H1 (cell line): ENCODE measurements around the gene PLLP. TPM values are rescaled to one million over a fixed set of nuclear protein-coding genes. Genes with fewer than 3 reads are reported as not detected.

Experiments
- ATF3 ChIP-seq: IDR thresholded peaks from 2 replicates; pipeline ENCODE4 v1.6.1; 2011; ENCODE audit warnings: low read depth, mild to moderate bottlenecking, low read length; ENCODE audit not compliant: insufficient read depth
- CBX8 ChIP-seq: fragments of 300-800, 300-1000 bp; sonication (generic); IDR thresholded peaks from 2 replicates; pipeline ENCODE4 v1.7.1; 2016; ENCODE audit warnings: low read depth, low read length, borderline replicate concordance
- E2F6 ChIP-seq: IDR thresholded peaks from 2 replicates; pipeline ENCODE4 v1.6.1; 2012; ENCODE audit warnings: inconsistent platforms
- EP300 ChIP-seq, 2 experiments: IDR thresholded peaks; 1 replicate in 1 of 2; 2 replicates in 1 of 2; pipeline ENCODE4 v1.6.1; 2011 to 2012; ENCODE audit warnings: low read depth in 2 of 2, low read length in 2 of 2, mild to moderate bottlenecking in 2 of 2, borderline replicate concordance in 1 of 2, inconsistent platforms in 1 of 2, moderate library complexity in 1 of 2
- KDM1A ChIP-seq: fragments of 200-600, 300-600 bp; sonication (generic); IDR thresholded peaks from 2 replicates; pipeline ENCODE4 v1.7.1; 2016; ENCODE audit warnings: mild to moderate bottlenecking, low read length, borderline replicate concordance
- RAD21 ChIP-seq, 2 experiments: IDR thresholded peaks in 1 of 2; conservative IDR thresholded peaks in 1 of 2; 2 replicates each; pipeline ENCODE4 v1.6.1; 2011; ENCODE audit warnings: low read depth in 2 of 2, low read length in 2 of 2, improper control_type of control experiment in 1 of 2, inconsistent platforms in 1 of 2, mild to moderate bottlenecking in 1 of 2, moderate library complexity in 1 of 2
- SP4 ChIP-seq: IDR thresholded peaks from 2 replicates; pipeline ENCODE4 v1.6.1; 2012; ENCODE audit warnings: low read length, inconsistent platforms
- SUZ12 ChIP-seq: fragments of 200-600 bp; sonication (generic); IDR thresholded peaks from 2 replicates; pipeline ENCODE4 v1.6.1; 2012; ENCODE audit warnings: mild to moderate bottlenecking, inconsistent platforms, low read length, moderate library complexity, mixed read lengths
- TAF7 ChIP-seq: optimal IDR thresholded peaks from 2 replicates; pipeline ENCODE3; 2011; ENCODE audit warnings: low read depth, mild to moderate bottlenecking, inconsistent platforms, low read length, moderate library complexity, borderline replicate concordance
- TBP ChIP-seq: IDR thresholded peaks from 2 replicates; pipeline ENCODE4 v1.6.1; 2011; ENCODE audit warnings: low read depth, low read length, improper control_type of control experiment
- polyA plus RNA-seq, 7 experiments: library from polyadenylated mRNA; depleted of rRNA in 3 of 7; stranded (reverse) in 5 of 7; unstranded in 2 of 7; fragments of >200 nt in 5 of 7; fragments of 200-250 nt in 2 of 7; gene quantifications; 1 replicate in 5 of 7; 2 replicates in 1 of 7; 4 replicates in 1 of 7; pipeline versions ENCODE4 v1.2.1 to v1.2.3, GENCODE V29; 2011 to 2013; ENCODE audit warnings: missing spikeins in 2 of 7, mixed read lengths in 2 of 7
- total RNA-seq: library from RNA; stranded (reverse); fragmentation: NEBNext Ultra II Directional; extraction: Animal tissue kit (Norgen Biotek cat#: 25700); gene quantifications from 2 replicates; pipeline ENCODE4 v1.2.1, GENCODE V29; 2021

PLLP gene
- total and polyA plus RNA-seq, 2 of the 8 experiments (the other 6 are each of a cell fraction or from before 2014, with no cell fraction given) = 2.9 to 10.6 TPM

- no peak for TF ChIP-seq CBX8
- no peak for TF ChIP-seq TBP
- no peak for TF ChIP-seq SUZ12
- TF ChIP-seq KDM1A = no peak
- TF ChIP-seq SP4 = no peak
- no peak for TF ChIP-seq TAF7
- TF ChIP-seq ATF3 = no peak
- TF ChIP-seq EP300 (IDR thresholded peaks at IDR 0.05; ENCODE audit: borderline replicate concordance in 1 of 2, low read depth in 2 of 2, low read length in 2 of 2) = no peak
- no peak for TF ChIP-seq RAD21 (IDR thresholded peaks at IDR 0.05 in 1 of 2, conservative IDR thresholded peaks at IDR 0.05 in 1 of 2; ENCODE audit: low read depth in 2 of 2, low read length in 2 of 2)
- TF ChIP-seq E2F6 = no peak
Observed at GRCh38 chr16:57306676-57307341, 22.3 kb upstream of the PLLP start (continued).
